HPDE6-E6E7 (cell line): ENCODE measurements around the gene XXYLT1.
"Not testable (repeated sequence)": the region's sequence is repeated elsewhere in the genome, so short reads cannot be mapped to it uniquely, and the experiment has no call there.

Experiments
- DNase-seq: peaks from one replicate; pipeline ENCODE4 v3.0.0; 2011; ENCODE audit warnings: missing footprints; ENCODE audit errors: extremely low spot score

Gene XXYLT1

GRCh38 chr3:195113048-195113447 lies 157.9 kb downstream of the XXYLT1 start:
- no peak for DNase-seq

GRCh38 chr3:195112361-195112791 lies 158.6 kb downstream of the XXYLT1 start:
- no peak for DNase-seq

- no peak for DNase-seq
These were observed 159.2 kb downstream of the XXYLT1 start for GRCh38 chr3:195111766-195112165.

- no peak for DNase-seq
These were observed 159.6 kb downstream of the XXYLT1 start for GRCh38 chr3:195111319-195111705.

DNA sequence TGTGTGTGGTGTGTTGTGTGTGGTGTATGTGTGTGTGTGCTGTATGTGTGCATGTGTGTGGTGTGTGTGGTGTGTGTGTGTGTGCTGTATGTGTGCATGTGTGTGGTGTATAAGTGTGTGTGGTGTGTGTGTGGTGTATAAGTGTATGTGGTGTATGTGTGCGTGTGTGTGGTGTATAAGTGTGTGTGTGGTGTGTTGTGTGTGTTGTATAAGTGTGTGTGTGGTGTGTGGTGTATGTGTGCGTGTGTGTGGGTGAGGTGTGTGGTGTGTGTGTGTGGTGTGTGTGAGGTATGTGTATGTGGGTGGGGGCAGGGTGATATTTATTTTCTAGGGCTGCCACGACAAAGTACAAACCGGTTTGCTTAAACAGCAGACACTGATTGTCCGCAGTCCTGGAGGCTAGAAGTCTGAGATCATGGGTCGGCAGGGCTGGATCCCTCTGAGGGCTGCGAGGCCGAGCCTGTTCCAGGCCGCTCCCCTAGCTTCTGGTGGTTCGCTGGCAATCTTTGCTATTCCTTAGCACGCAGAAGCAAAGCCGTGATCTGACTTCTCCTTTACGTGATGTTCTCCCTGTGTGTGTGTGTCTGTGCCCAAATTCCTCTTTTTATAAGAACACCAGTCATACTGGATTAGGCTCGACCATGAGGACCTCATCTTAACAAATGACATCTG lies 160.2 kb downstream of the XXYLT1 start:
- no peak for DNase-seq

GRCh38 chr3:195109098-195109657 lies 161.8 kb downstream of the XXYLT1 start:
- DNase-seq = no peak

GRCh38 chr3:195107593-195107992 lies 163.4 kb downstream of the XXYLT1 start:
- no peak for DNase-seq

DNA sequence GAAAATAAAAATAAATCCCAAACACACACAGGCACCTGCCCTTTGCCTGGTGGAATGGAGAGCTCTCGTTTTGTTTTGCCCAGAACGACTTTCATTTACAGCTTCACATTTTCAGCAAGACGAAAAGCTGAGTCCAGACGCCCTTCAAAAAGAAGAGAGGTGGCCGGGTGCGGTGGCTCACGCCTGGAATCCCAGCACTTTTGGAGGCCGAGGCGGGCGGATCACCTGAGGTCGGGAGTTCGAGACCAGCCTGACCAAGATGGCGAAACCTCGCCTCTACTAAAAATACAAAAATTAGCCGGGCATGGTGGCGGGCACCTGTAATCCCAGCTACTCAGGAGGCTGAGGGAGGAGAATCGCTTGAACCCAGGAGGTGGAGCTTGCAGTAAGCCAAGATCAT lies 163.9 kb downstream of the XXYLT1 start:
- not testable (repeated sequence) for DNase-seq

GRCh38 chr3:195106418-195106906 lies 164.5 kb downstream of the XXYLT1 start:
- DNase-seq = peak; percentile 49

GRCh38 chr3:195105841-195106417 lies 165.0 kb downstream of the XXYLT1 start:
- DNase-seq = no peak

GRCh38 chr3:195105389-195105788 lies 165.6 kb downstream of the XXYLT1 start:
- no peak for DNase-seq

DNA sequence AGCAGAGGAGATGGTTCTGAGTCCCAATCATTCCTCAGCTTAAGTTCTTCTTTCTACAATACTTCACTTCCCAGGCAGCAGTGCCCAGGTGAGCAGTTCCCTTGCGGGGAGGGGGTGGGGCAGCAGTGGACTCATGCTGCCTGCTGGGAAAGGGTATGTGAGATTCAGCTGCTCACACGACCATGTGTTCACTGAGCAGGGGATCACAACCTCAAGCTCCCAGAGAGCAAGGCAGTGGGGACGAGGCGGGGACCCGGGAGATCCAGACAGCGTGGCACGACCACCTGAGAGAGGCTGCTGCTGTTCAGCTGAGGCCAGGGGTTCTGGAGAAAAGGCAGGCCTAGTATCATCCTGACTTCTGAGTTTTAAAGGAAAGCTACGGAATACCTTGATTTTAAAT lies 166.6 kb downstream of the XXYLT1 start:
- DNase-seq = no peak

- no peak for DNase-seq
These were observed 167.3 kb downstream of the XXYLT1 start for GRCh38 chr3:195103623-195104022.

DNA sequence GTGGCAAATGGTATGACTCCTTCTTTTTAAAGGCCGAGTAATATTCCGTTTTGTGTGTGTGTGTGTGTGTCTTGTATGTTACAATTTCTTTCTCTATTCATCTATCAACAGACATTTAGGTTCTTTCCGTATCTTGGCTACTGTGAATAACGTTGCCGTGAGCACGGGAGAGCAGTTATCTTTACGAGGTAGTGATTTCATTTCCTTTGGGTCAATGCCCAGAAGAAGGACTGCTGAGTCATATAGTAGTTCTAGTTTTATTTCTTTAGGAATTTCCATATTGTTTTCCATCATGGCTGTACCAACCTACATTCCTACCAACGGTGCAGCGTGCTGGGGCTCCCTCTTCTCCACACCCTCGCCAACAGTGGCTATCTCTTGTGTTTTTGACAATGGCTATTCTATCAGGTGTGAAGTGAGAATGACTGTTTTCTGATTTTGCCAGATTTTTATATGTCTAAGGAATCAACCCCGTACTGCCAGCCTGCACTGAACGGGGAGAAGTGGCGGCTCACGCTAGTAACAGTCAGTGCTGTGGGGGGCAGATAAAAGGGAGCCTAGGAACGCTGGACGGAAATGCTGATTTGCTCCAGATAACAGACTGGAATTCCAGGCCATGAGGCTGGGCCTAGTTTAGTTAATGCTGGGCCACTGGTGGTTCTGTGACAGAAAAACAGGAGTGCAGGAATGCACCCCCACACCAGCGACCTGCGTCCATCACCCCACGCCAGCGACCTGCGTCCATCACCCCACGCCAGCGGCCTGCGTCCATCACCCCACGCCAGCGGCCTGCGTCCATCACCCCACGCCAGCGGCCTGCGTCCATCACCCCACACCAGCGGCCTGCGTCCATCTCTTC lies 168.1 kb downstream of the XXYLT1 start:
- DNase-seq = peak; percentile 56

DNA sequence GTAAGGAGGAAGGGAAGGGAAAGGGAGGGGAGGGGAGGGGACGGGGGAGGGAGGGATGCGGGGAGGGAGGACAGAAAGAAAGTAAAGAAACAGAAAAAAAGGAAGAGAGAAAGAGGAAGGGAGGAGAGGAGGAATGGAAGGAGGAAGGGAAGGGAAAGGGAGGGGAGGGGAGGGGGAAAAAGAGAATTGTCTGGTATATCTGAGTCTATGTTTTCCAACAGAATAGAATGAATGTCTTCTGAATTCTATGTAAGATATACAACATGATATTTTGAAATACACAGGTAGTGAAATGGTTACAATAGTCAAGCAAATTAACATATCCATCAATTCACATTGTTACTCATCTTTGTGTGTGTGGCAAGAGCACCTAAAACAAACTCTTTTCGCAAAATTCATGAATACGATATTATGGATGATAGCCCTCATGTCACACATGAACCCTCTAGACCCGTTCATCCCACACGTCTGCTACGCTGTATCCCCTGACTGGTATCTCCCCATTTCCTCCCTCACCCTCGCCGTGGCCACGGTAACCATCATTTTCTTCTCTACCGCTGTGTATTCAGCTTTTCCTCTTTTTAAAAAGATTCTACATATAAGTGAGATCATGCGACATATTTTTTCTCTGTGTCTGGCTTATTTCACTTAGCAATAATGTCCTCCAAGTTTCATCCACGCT lies 168.9 kb downstream of the XXYLT1 start:
- no peak for DNase-seq

DNA sequence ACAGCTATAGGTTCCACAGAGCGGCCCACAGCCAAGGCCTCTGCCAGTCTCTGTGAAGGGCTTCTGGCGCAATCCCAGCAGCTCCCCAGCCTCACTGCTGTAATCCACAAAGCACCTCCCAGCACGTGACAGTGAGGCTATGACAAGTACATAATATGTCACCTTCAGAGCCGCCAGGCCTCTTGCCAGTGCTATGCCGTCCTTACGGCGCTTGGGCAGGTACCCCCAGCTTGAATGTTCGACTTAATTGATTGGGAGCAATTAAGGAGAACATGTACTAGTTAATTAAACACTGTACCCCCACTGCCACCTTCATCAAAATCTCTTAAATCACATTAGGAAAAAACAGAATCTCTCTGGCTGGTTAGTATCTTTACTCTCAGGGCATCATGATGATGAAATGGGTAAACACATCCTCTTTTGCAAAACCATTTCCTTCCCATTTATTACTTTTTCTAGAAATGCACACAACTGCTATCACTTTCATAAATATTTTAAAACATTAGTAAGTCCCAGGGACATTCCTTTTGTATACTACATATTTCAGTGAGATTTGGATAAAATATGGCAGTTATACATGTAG lies 169.9 kb downstream of the XXYLT1 start:
- no peak for DNase-seq

DNA sequence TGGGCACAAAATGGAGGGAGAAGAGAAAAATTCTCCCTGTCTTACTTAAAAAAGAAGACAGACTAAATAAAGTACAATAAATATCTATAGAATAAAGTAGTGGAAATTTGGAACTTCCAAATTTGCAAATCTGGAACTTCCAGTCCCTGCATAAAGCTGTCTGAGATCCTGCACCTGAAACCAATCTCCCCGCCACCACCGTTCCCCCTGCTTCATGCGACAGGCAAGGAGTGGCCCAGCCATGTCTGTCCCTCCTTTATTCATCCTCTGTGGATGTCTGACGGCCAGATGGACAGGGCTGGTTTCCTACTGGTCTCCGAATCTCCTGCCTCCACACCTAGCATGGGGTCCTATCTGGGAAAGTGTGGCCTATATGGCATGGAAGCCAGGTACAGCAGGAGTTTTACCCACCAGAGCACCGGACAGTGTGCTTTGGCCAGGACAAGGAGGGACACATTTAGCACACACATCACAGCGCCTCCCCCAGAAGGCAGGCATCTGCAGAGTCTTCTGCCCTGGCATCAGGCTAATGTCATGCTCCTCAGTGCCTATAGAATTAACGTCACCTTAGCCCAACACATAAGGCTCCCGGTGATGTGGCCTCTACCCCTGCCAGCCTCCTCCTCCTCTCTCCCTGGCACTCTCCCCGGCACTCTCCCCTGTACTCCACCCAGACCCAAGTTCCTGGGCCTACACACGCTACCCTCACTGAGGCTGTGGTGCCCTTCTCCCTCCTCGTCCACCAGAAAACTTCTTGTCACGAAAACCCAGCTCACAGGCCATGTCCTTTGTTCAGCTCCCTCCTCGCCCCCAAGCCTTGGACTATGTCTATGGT lies 170.8 kb downstream of the XXYLT1 start:
- DNase-seq = no peak

DNA sequence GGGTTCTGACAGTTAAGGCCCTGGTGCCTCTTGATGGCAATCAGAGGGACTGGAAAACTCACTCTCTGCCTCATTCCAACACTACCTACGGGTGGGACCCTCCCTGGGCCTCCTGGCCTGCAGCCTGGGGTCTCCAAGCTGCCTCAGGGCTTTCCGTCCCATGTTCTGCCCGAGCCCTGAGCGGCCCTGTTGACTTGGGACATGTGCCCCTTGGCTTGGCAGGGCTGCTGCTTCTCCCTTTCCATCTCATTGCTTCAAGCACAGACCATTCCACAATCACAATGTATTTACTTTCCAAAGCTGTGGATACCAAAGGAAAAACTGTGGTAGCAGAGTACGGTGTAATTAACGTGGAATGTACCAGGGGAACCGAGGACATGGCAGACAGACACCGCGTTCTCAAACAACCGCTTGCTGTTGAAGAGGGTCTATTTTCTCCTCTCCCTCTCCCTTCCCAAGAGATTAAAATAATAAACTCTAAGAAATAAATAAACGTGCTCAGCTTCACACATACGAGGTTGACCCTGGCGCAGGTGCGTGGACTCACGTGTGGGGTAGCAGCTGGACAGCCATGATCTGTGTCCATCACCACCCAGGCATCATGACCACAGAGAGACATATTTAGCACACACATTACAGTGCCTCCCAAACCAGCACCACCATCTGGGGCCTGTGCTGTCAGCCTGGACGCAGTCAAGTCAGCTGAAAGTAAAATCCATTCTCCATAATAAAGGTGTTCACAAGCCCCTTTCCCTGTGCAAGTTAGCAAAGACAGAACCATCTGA lies 172.0 kb downstream of the XXYLT1 start:
- no peak for DNase-seq
